MM.1S (cell line): ENCODE results near the gene VSTM2L.

Experiments
- CTCF ChIP-seq: fragments of 300-600 bp; sonication (generic); IDR thresholded peaks from 2 replicates; pipeline ENCODE4 v1.5.1; 2016; ENCODE audit warnings: antibody characterized with exemption, low read length, mixed read lengths
- EZH2 ChIP-seq: fragments of 300-600 bp; sonication (generic); optimal IDR thresholded peaks from 2 replicates; pipeline ENCODE3; 2017; ENCODE audit warnings: low read depth, mild to moderate bottlenecking, antibody characterized with exemption, low read length, mixed read lengths
- EZH2phosphoT487 ChIP-seq: fragments of 300-600 bp; sonication (generic); IDR thresholded peaks from 2 replicates; pipeline ENCODE4 v1.6.1; 2018; ENCODE audit warnings: antibody characterized with exemption, low read length

- TF ChIP-seq CTCF, result no peak
- TF ChIP-seq EZH2, result no peak
- TF ChIP-seq EZH2phosphoT487, result no peak
These were observed 19.1 kb downstream of the VSTM2L start for GRCh38 chr20:37922016-37922415.
